Trophoblast cell (in vitro differentiated cells and primary cell): ENCODE data around the gene MYD88. TPM values are rescaled to one million over a fixed set of nuclear protein-coding genes. Genes with fewer than 3 reads are reported as not detected.

Source experiments
- DNase-seq, 2 donors: peaks; one replicate each; pipeline ENCODE4 v3.0.0-alpha.2; 2016
- H2AFZ ChIP-seq: 2 replicates; pipeline ENCODE4 v1.6.1; 2013; ENCODE audit warnings: low read length, moderate library complexity, mild to moderate bottlenecking; ENCODE audit not compliant: insufficient read depth, poor library complexity
- H2AK5ac ChIP-seq: 2 replicates; pipeline ENCODE4 v1.6.1; 2013; ENCODE audit warnings: mild to moderate bottlenecking, low read length
- H2BK120ac ChIP-seq: 2 replicates; pipeline ENCODE4 v1.6.1; 2013; ENCODE audit warnings: low read length, mild to moderate bottlenecking, moderate library complexity; ENCODE audit not compliant: insufficient read depth, poor library complexity
- H2BK12ac ChIP-seq: 2 replicates; pipeline ENCODE4 v1.6.1; 2013; ENCODE audit warnings: mild to moderate bottlenecking, low read length, moderate library complexity
- H2BK5ac ChIP-seq: 2 replicates; pipeline ENCODE4 v1.6.1; 2013; ENCODE audit warnings: low read length, low read depth, moderate library complexity, mild to moderate bottlenecking; ENCODE audit not compliant: poor library complexity
- H3K14ac ChIP-seq: 2 replicates; pipeline ENCODE4 v1.6.1; 2013; ENCODE audit warnings: mild to moderate bottlenecking, low read length
- H3K18ac ChIP-seq: 2 replicates; pipeline ENCODE4 v1.6.1; 2013; ENCODE audit warnings: mild to moderate bottlenecking, low read length
- H3K23ac ChIP-seq: 2 replicates; pipeline ENCODE4 v1.6.1; 2013; ENCODE audit warnings: low read length
- H3K27ac ChIP-seq: 2 replicates; pipeline ENCODE4 v1.5.1; 2013; ENCODE audit warnings: low read depth, mild to moderate bottlenecking, inconsistent platforms, low read length, moderate library complexity
- H3K27me3 ChIP-seq: 2 replicates; pipeline ENCODE4 v1.6.1; 2013; ENCODE audit warnings: inconsistent platforms, mild to moderate bottlenecking, low read length, moderate library complexity; ENCODE audit not compliant: insufficient read depth
- H3K36me3 ChIP-seq, 2 experiments: 1 replicate in 1 of 2; 2 replicates in 1 of 2; pipeline ENCODE4 v1.6.1; 2013; ENCODE audit warnings: low read length in 2 of 2, mild to moderate bottlenecking in 2 of 2, moderate library complexity in 1 of 2; ENCODE audit not compliant: insufficient read depth in 2 of 2, control insufficient read depth in 1 of 2
- H3K4ac ChIP-seq: 2 replicates; pipeline ENCODE4 v1.6.1; 2013; ENCODE audit warnings: low read depth, mild to moderate bottlenecking, low read length, moderate library complexity
- H3K4me1 ChIP-seq, 2 experiments: 1 replicate in 1 of 2; 2 replicates in 1 of 2; pipeline ENCODE4 v1.6.1; 2013; ENCODE audit warnings: low read length in 2 of 2, mild to moderate bottlenecking in 2 of 2, moderate library complexity in 1 of 2; ENCODE audit not compliant: insufficient read depth in 2 of 2, control insufficient read depth in 1 of 2
- H3K4me2 ChIP-seq: 2 replicates; pipeline ENCODE4 v1.6.1; 2013; ENCODE audit warnings: inconsistent platforms, mild to moderate bottlenecking, low read length, moderate library complexity
- H3K4me3 ChIP-seq: 2 replicates; pipeline ENCODE4 v1.5.1; 2013; ENCODE audit warnings: mild to moderate bottlenecking, low read depth, low read length, inconsistent platforms
- H3K79me1 ChIP-seq: one replicate; pipeline ENCODE4 v1.6.1; 2013; ENCODE audit warnings: low read length
- H3K79me2 ChIP-seq: 2 replicates; pipeline ENCODE4 v1.6.1; 2013; ENCODE audit warnings: low read length, mild to moderate bottlenecking; ENCODE audit not compliant: control insufficient read depth, insufficient read depth, poor library complexity
- H3K9ac ChIP-seq: 2 replicates; pipeline ENCODE4 v1.6.1; 2013; ENCODE audit warnings: mild to moderate bottlenecking, low read length
- H3K9me3 ChIP-seq: 2 replicates; pipeline ENCODE4 v1.6.1; 2013; ENCODE audit warnings: low read depth, mild to moderate bottlenecking, control low read depth, inconsistent platforms, low read length; ENCODE audit not compliant: insufficient read depth
- H4K12ac ChIP-seq: 2 replicates; pipeline ENCODE4 v1.6.1; 2013; ENCODE audit warnings: low read depth, mild to moderate bottlenecking, low read length, moderate library complexity
- H4K8ac ChIP-seq: 2 replicates; pipeline ENCODE4 v1.6.1; 2013; ENCODE audit warnings: low read depth, mild to moderate bottlenecking, low read length, moderate library complexity
- H4K91ac ChIP-seq: one replicate; pipeline ENCODE4 v1.6.1; 2013; ENCODE audit warnings: low read depth, mild to moderate bottlenecking, low read length, moderate library complexity
- WGBS: extraction: QIAGEN DNeasy Blood & Tissue Kit; methylation state at CpG from one replicate; pipeline ENCODE4 v1.1.7; 2013; ENCODE audit warnings: missing lambda C conversion rate; ENCODE audit not compliant: insufficient read length, insufficient coverage; ENCODE audit errors: extremely low coverage; 5-methylcytosine and 5-hydroxymethylcytosine counted together
- polyA plus RNA-seq: library from polyadenylated mRNA; stranded (reverse); fragments of 200-250 nt; gene quantifications from 2 replicates; pipeline ENCODE4 v1.2.3, GENCODE V29; 2013

MYD88 gene
- 25.1 TPM in 2 replicates for polyA plus RNA-seq

DNA sequence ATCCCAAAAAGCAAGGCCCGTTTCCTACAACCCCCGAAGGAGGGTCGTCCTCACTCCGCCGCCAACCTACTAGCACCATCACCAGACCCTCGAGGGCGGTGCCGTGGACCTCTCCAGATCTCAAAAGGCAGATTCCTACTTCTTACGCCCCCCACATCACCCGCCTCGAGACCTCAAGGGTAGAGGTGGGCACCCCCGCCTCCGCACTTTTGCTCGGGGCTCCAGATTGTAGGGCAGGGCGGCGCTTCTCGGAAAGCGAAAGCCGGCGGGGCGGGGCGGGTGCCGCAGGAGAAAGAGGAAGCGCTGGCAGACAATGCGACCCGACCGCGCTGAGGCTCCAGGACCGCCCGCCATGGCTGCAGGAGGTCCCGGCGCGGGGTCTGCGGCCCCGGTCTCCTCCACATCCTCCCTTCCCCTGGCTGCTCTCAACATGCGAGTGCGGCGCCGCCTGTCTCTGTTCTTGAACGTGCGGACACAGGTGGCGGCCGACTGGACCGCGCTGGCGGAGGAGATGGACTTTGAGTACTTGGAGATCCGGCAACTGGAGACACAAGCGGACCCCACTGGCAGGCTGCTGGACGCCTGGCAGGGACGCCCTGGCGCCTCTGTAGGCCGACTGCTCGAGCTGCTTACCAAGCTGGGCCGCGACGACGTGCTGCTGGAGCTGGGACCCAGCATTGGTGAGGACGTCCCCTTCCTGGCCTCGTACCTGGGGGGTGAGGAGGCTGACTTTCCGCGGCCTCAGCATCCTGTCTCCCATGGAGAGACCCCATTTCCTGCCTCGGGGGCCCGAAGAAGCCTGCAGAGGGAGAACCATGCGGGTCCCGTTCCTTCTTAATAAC lies at the start of gene MYD88:
TSS of gene MYD88 (plus strand) at position 313 of the 842 bp plus-strand sequence. CDS start at position 353, 40 bp downstream.
- Histone ChIP-seq H3K4ac (peak within 1 kb of the TSS; percentile 57), H3K4me1 (peaks cover 28 to 39% of the 10 kb centered on the region in 2 experiments), H3K9me3 (no peaks in the 10 kb centered on the region), H2AK5ac (peak within 1 kb of the TSS; percentile 7), H3K4me3 (peak within 1 kb of the TSS; percentile 71), H3K18ac (peak within 1 kb of the TSS; percentile 92), H4K8ac (peak within 1 kb of the TSS; percentile 98), H3K14ac (peak within 1 kb of the TSS; percentile 96), H4K12ac (peak within 1 kb of the TSS; percentile 97), H3K27me3 (no peaks in the 10 kb centered on the region), H3K4me2 (peak within 1 kb of the TSS; percentile 58), H3K9ac (peak within 1 kb of the TSS; percentile 4), H3K36me3 (peaks cover 17 to 22% of the 10 kb centered on the region in 2 experiments), H2BK5ac (peak within 1 kb of the TSS; percentile 77), H2BK12ac (peak within 1 kb of the TSS; percentile 10), H3K27ac (peak within 1 kb of the TSS; percentile 86), H4K91ac (peak within 1 kb of the TSS; percentile 97), H2AFZ (peak within 1 kb of the TSS; percentile 98), H3K79me1 (peaks cover 25% of the 10 kb centered on the region), H2BK120ac (peak within 1 kb of the TSS; percentile 94), H3K79me2 (peaks cover 17% of the 10 kb centered on the region), H3K23ac (no peak within 1 kb of the TSS)
- DNase-seq, result peak; percentile 46 to 71
- no CpG with 5 or more reads among the region's 65 CpGs for WGBS

GRCh38 chr3:38089163-38089562 lies 49.3 kb upstream of the MYD88 start:
- Histone ChIP-seq H2AK5ac (no peak overlapping the region), H4K91ac (no peak overlapping the region), H3K36me3 (no peaks in the 10 kb centered on the region), H3K4me3 (no peak overlapping the region), H4K12ac (no peak overlapping the region), H3K4me2 (no peak overlapping the region), H2AFZ (no peak overlapping the region), H3K27ac (no peak overlapping the region), H2BK12ac (no peak overlapping the region), H3K4me1 (no peaks in the 10 kb centered on the region), H3K9me3 (peaks cover 4% of the 10 kb centered on the region), H3K23ac (no peak overlapping the region), H3K4ac (no peak overlapping the region), H3K79me2 (no peaks in the 10 kb centered on the region), H3K18ac (no peak overlapping the region), H3K14ac (no peak overlapping the region), H4K8ac (no peak overlapping the region), H3K79me1 (no peaks in the 10 kb centered on the region), H3K27me3 (no peaks in the 10 kb centered on the region), H2BK5ac (no peak overlapping the region), H3K9ac (no peak overlapping the region), H2BK120ac (no peak overlapping the region)
- no CpG with 5 or more reads among the region's 2 CpGs for WGBS
- no peak for DNase-seq

DNA sequence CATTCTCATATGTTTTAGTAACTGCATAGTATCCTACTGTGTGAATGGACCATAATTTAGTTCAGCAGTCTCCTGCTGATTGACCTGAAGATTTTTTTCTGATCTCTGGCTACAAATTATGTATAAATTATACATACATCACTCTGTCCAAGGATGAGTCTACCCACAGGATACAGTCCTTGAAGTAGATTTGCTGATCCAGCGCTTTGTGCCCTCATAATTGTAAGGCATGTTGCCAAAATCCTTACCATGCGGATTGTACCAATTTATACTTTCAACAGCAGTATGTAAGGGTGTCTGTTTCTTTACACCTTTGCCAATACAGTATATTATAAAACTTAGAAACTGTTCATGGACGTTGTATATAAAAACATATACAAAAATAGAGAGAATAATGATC lies 48.0 kb upstream of the MYD88 start:
- Histone ChIP-seq H3K4me2 (no peak overlapping the region), H3K4ac (no peak overlapping the region), H2AFZ (no peak overlapping the region), H3K27ac (no peak overlapping the region), H3K18ac (no peak overlapping the region), H3K4me1 (no peaks in the 10 kb centered on the region), H2AK5ac (no peak overlapping the region), H3K36me3 (no peaks in the 10 kb centered on the region), H3K79me1 (no peaks in the 10 kb centered on the region), H4K8ac (no peak overlapping the region), H3K23ac (no peak overlapping the region), H2BK12ac (no peak overlapping the region), H3K79me2 (no peaks in the 10 kb centered on the region), H3K4me3 (no peak overlapping the region), H4K91ac (no peak overlapping the region), H4K12ac (no peak overlapping the region), H3K9ac (no peak overlapping the region), H3K14ac (no peak overlapping the region), H3K9me3 (peaks cover 7% of the 10 kb centered on the region), H2BK120ac (no peak overlapping the region), H3K27me3 (no peaks in the 10 kb centered on the region), H2BK5ac (no peak overlapping the region)
- no peak for DNase-seq
- no CpG with 5 or more reads among the region's 3 CpGs for WGBS

DNA sequence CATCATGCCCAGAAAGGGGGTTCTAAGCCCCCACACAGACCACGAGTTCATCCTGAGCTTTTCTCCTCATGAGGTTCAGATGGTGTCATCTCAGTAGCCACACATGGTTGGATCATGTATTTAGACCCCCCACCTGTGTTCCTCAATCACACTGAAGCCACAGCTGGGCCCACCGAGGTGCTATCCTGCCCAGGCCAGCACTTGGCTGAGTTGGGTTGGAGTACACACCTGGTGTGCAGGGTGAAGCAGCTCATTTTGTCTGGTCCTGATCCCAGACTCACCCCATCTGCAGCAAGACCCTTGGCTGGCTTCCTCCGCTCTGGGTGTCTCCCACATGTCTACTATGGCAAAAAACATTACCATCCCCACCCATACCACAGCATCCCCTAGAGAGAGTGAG lies 43.5 kb upstream of the MYD88 start:
- H2BK12ac ChIP-seq, result no peak overlapping the region
- no peak overlapping the region for H3K9ac ChIP-seq
- H3K36me3 ChIP-seq, result no peaks in the 10 kb centered on the region
- H2AK5ac ChIP-seq, result no peak overlapping the region
- no peaks in the 10 kb centered on the region for H3K27me3 ChIP-seq
- H3K4me3 ChIP-seq, result no peak overlapping the region
- no peaks in the 10 kb centered on the region for H3K79me1 ChIP-seq
- H3K4ac ChIP-seq, result no peak overlapping the region
- H4K91ac ChIP-seq, result no peak overlapping the region
- H4K8ac ChIP-seq, result no peak overlapping the region
- no peak overlapping the region for H3K23ac ChIP-seq
- H2AFZ ChIP-seq, result no peak overlapping the region
- H3K4me1 ChIP-seq, result no peaks in the 10 kb centered on the region
- no peak overlapping the region for H3K27ac ChIP-seq
- whole genome bisulfite sequencing, result no CpG with 5 or more reads among the region's 3 CpGs
- no peak overlapping the region for H3K18ac ChIP-seq
- no peak overlapping the region for H2BK120ac ChIP-seq
- no peak for DNase-seq
- no peak overlapping the region for H2BK5ac ChIP-seq
- H3K14ac ChIP-seq, result no peak overlapping the region
- H3K9me3 ChIP-seq, result peaks cover 4% of the 10 kb centered on the region
- no peak overlapping the region for H3K4me2 ChIP-seq
- H4K12ac ChIP-seq, result no peak overlapping the region
- H3K79me2 ChIP-seq, result no peaks in the 10 kb centered on the region
